H1 (cell line): ENCODE data around the gene STK16. TPM values are rescaled to one million over a fixed set of nuclear protein-coding genes. Genes with fewer than 3 reads are reported as not detected.

Source experiments
- CTCF ChIA-PET: fragments of 300-600 bp; sonication (Branson Sonifier 250); formaldehyde crosslinking; loops from one replicate; lab custom pipeline; 2021; ENCODE audit not compliant: partially characterized antibody; lab: Charles Lee
- POLR2A ChIA-PET: fragments of 300-600 bp; sonication (Branson Sonifier 250); formaldehyde crosslinking; loops from one replicate; lab custom pipeline; 2021; ENCODE audit warnings: inconsistent platforms; ENCODE audit not compliant: partially characterized antibody; lab: Charles Lee
- DNase-seq, 2 experiments: peaks; one replicate each; pipeline versions ENCODE4 v3.0.0 to v3.0.0-alpha.2; 2010 to 2022; ENCODE audit warnings: low spot score in 2 of 2, low read depth in 1 of 2, mixed read lengths in 1 of 2
- FAIRE-seq: peaks from 2 replicates; lab custom pipeline; 2011; peaks lifted over from hg19 to GRCh38; lab: Jason Lieb, UNC
- H2AFZ ChIP-seq: 2 replicates; pipeline ENCODE4 v1.8.1; 2012; ENCODE audit warnings: low read length, inconsistent platforms
- H2AK5ac ChIP-seq: 2 replicates; pipeline ENCODE4 v1.6.1; 2013; ENCODE audit warnings: low read depth, low read length
- H2BK120ac ChIP-seq: replicated peaks from 2 replicates; pipeline ENCODE3; 2013; ENCODE audit warnings: low read depth, low read length, inconsistent platforms
- H2BK12ac ChIP-seq: 2 replicates; pipeline ENCODE4 v1.6.1; 2013; ENCODE audit warnings: low read depth, low read length
- H2BK15ac ChIP-seq: 2 replicates; pipeline ENCODE4 v1.6.1; 2013; ENCODE audit warnings: low read length
- H2BK20ac ChIP-seq: 2 replicates; pipeline ENCODE4 v1.6.1; 2013; ENCODE audit warnings: low read length
- H2BK5ac ChIP-seq: 2 replicates; pipeline ENCODE4 v1.6.1; 2013; ENCODE audit warnings: low read depth, low read length
- H3K14ac ChIP-seq: 2 replicates; pipeline ENCODE4 v1.6.1; 2013; ENCODE audit warnings: inconsistent platforms; ENCODE audit not compliant: insufficient read length
- H3K18ac ChIP-seq: 2 replicates; pipeline ENCODE4 v1.6.1; 2013; ENCODE audit warnings: low read length; ENCODE audit errors: extremely low read depth
- H3K23ac ChIP-seq: 2 replicates; pipeline ENCODE4 v1.6.1; 2013; ENCODE audit warnings: inconsistent platforms; ENCODE audit not compliant: insufficient read length
- H3K23me2 ChIP-seq: 2 replicates; pipeline ENCODE4 v1.6.1; 2013; ENCODE audit warnings: low read depth, low read length
- H3K27ac ChIP-seq: 2 replicates; pipeline ENCODE4 v1.6.1; 2011; ENCODE audit warnings: low read depth, low read length, inconsistent platforms
- H3K27me3 ChIP-seq, 4 experiments: replicated peaks in 1 of 4; 1 replicate in 1 of 4; 2 replicates in 3 of 4; pipeline versions ENCODE4 v1.6.1 to v1.8.1; 2011 to 2013; ENCODE audit warnings: low read length in 3 of 4, mild to moderate bottlenecking in 3 of 4, inconsistent platforms in 2 of 4, mixed read lengths in 2 of 4, moderate library complexity in 1 of 4; ENCODE audit not compliant: control insufficient read depth in 3 of 4, insufficient read depth in 3 of 4; ENCODE audit errors: extremely low read depth in 1 of 4
- H3K36me3 ChIP-seq, 4 experiments: 2 replicates each; pipeline versions ENCODE4 v1.6.1 to v1.8.1; 2011 to 2013; ENCODE audit warnings: mild to moderate bottlenecking in 4 of 4, low read length in 3 of 4, moderate library complexity in 2 of 4, control low read depth in 1 of 4, inconsistent platforms in 1 of 4; ENCODE audit not compliant: insufficient read depth in 4 of 4, control insufficient read depth in 2 of 4
- H3K4ac ChIP-seq: replicated peaks from 2 replicates; pipeline ENCODE3; 2013; ENCODE audit warnings: low read length, low read depth, mixed read lengths, inconsistent platforms; ENCODE audit not compliant: insufficient read length
- H3K4me1 ChIP-seq, 4 experiments: replicated peaks in 1 of 4; 1 replicate in 1 of 4; 2 replicates in 3 of 4; pipeline versions ENCODE4 v1.6.1 to v1.8.1; 2011 to 2013; ENCODE audit warnings: low read length in 3 of 4, inconsistent platforms in 2 of 4, mixed read lengths in 1 of 4; ENCODE audit not compliant: insufficient read depth in 4 of 4, control insufficient read depth in 3 of 4
- H3K4me2 ChIP-seq, 2 experiments: 2 replicates each; pipeline versions ENCODE4 v1.6.1 to v1.8.1; 2011 to 2013; ENCODE audit warnings: low read depth in 2 of 2, low read length in 2 of 2, control low read depth in 1 of 2, inconsistent platforms in 1 of 2, mild to moderate bottlenecking in 1 of 2; ENCODE audit not compliant: insufficient read depth in 1 of 2
- H3K4me3 ChIP-seq, 4 experiments: fragments of 200-600, 300-600 bp in 1 of 4; sonication (generic), shearing (Covaris generic), sonication (Bioruptor Twin) in 1 of 4; 2 replicates each; pipeline versions ENCODE4 v1.5.1 to v1.8.1; 2011 to 2016; ENCODE audit warnings: low read length in 4 of 4, low read depth in 3 of 4, control low read depth in 2 of 4, inconsistent platforms in 2 of 4, mild to moderate bottlenecking in 2 of 4, mixed read lengths in 1 of 4, moderate library complexity in 1 of 4; ENCODE audit not compliant: insufficient read depth in 2 of 4; ENCODE audit errors: extremely low read depth in 1 of 4
- H3K56ac ChIP-seq: replicated peaks from 2 replicates; pipeline ENCODE3; 2013; ENCODE audit warnings: low read depth, mild to moderate bottlenecking, mixed read lengths, low read length, inconsistent platforms; ENCODE audit not compliant: insufficient read length
- H3K79me1 ChIP-seq: 2 replicates; pipeline ENCODE4 v1.6.1; 2013; ENCODE audit warnings: low read depth, low read length, control low read depth
- H3K79me2 ChIP-seq, 2 experiments: 2 replicates each; pipeline versions ENCODE4 v1.6.1 to v1.8.1; 2012 to 2013; ENCODE audit warnings: low read length in 2 of 2, mild to moderate bottlenecking in 2 of 2, inconsistent platforms in 1 of 2; ENCODE audit not compliant: insufficient read depth in 2 of 2, control insufficient read depth in 1 of 2
- H3K9ac ChIP-seq, 4 experiments: replicated peaks in 1 of 4; 1 replicate in 1 of 4; 2 replicates in 3 of 4; pipeline versions ENCODE4 v1.6.1 to v1.8.1; 2011 to 2013; ENCODE audit warnings: low read depth in 3 of 4, low read length in 3 of 4, control low read depth in 2 of 4, mild to moderate bottlenecking in 2 of 4, moderate library complexity in 2 of 4, inconsistent platforms in 1 of 4; ENCODE audit errors: extremely low read depth in 1 of 4
- H3K9me3 ChIP-seq, 2 experiments: 2 replicates each; pipeline versions ENCODE4 v1.6.1 to v1.8.1; 2012 to 2013; ENCODE audit warnings: mild to moderate bottlenecking in 2 of 2, moderate library complexity in 2 of 2, control low read depth in 1 of 2, inconsistent platforms in 1 of 2, low read depth in 1 of 2, low read length in 1 of 2, mixed read lengths in 1 of 2; ENCODE audit not compliant: insufficient read depth in 2 of 2
- H4K20me1 ChIP-seq, 2 experiments: replicated peaks in 1 of 2; 2 replicates each; pipeline versions ENCODE3 to v1.8.1; 2011 to 2013; ENCODE audit warnings: inconsistent platforms in 2 of 2, low read length in 2 of 2, mild to moderate bottlenecking in 1 of 2; ENCODE audit not compliant: insufficient read depth in 2 of 2, control insufficient read depth in 1 of 2
- H4K5ac ChIP-seq: 2 replicates; pipeline ENCODE4 v1.6.1; 2013; ENCODE audit warnings: low read length, low read depth, mixed read lengths, inconsistent platforms; ENCODE audit not compliant: insufficient read length
- H4K8ac ChIP-seq: 2 replicates; pipeline ENCODE4 v1.8.0; 2013; ENCODE audit warnings: mild to moderate bottlenecking, moderate library complexity, low read length, inconsistent platforms; ENCODE audit not compliant: insufficient read depth; ENCODE audit errors: extremely low read depth
- H4K91ac ChIP-seq: replicated peaks from 2 replicates; pipeline ENCODE3; 2013; ENCODE audit warnings: low read length, mixed read lengths, inconsistent platforms; ENCODE audit not compliant: insufficient read length
- BACH1 ChIP-seq: IDR thresholded peaks from 2 replicates; pipeline ENCODE4 v1.6.1; 2012; ENCODE audit warnings: low read length, improper control_type of control experiment
- BCL11A ChIP-seq, 2 experiments: IDR thresholded peaks; one replicate each; pipeline ENCODE4 v1.6.1; 2011; ENCODE audit warnings: low read depth in 2 of 2, low read length in 2 of 2, mild to moderate bottlenecking in 2 of 2
- BRCA1 ChIP-seq: IDR thresholded peaks from 2 replicates; pipeline ENCODE4 v1.6.1; 2012; ENCODE audit warnings: low read depth, low read length, improper control_type of control experiment
- CREB1 ChIP-seq: IDR thresholded peaks from 2 replicates; pipeline ENCODE4 v1.6.1; 2012; ENCODE audit warnings: inconsistent platforms
- GABPA ChIP-seq: IDR thresholded peaks from 2 replicates; pipeline ENCODE4 v1.6.1; 2011; ENCODE audit warnings: mild to moderate bottlenecking, low read length, moderate library complexity, borderline replicate concordance; ENCODE audit not compliant: insufficient read depth
- JUND ChIP-seq: IDR thresholded peaks from 2 replicates; pipeline ENCODE4 v1.6.1; 2011; ENCODE audit warnings: mild to moderate bottlenecking, improper control_type of control experiment, low read length
- MAFK ChIP-seq: IDR thresholded peaks from 2 replicates; pipeline ENCODE4 v1.6.1; 2012; ENCODE audit warnings: low read depth, mild to moderate bottlenecking, improper control_type of control experiment, low read length
- MAX ChIP-seq: IDR thresholded peaks from 2 replicates; pipeline ENCODE4 v1.6.1; 2012; ENCODE audit warnings: inconsistent platforms
- NANOG ChIP-seq: IDR thresholded peaks from 2 replicates; pipeline ENCODE4 v1.6.1; 2011; ENCODE audit warnings: low read length, low read depth, mild to moderate bottlenecking, inconsistent platforms; ENCODE audit not compliant: insufficient read depth, poor library complexity, severe bottlenecking
- NRF1 ChIP-seq: IDR thresholded peaks from 2 replicates; pipeline ENCODE4 v1.6.1; 2011; ENCODE audit warnings: mild to moderate bottlenecking, low read depth, low read length, improper control_type of control experiment
- WGBS, 2 experiments: shearing (Covaris generic) in 1 of 2; methylation state at CpG; one replicate each; pipeline versions ENCODE4 v1.1.6 to v1.1.7; 2013 to 2015; ENCODE audit warnings: low lambda C conversion rate in 2 of 2, mixed read lengths in 2 of 2, inconsistent platforms in 1 of 2, low coverage in 1 of 2, missing lambda C conversion rate in 1 of 2; ENCODE audit not compliant: insufficient replicate concordance in 2 of 2, insufficient coverage in 1 of 2, insufficient read length in 1 of 2; ENCODE audit errors: extremely low coverage in 1 of 2, missing lambda C conversion rate in 1 of 2; 5-methylcytosine and 5-hydroxymethylcytosine counted together
- polyA plus RNA-seq, 7 experiments: library from polyadenylated mRNA; depleted of rRNA in 3 of 7; stranded (reverse) in 5 of 7; unstranded in 2 of 7; fragments of >200 nt in 5 of 7; fragments of 200-250 nt in 2 of 7; gene quantifications; 1 replicate in 5 of 7; 2 replicates in 1 of 7; 4 replicates in 1 of 7; pipeline versions ENCODE4 v1.2.1 to v1.2.3, GENCODE V29; 2011 to 2013; ENCODE audit warnings: missing spikeins in 2 of 7, mixed read lengths in 2 of 7
- total RNA-seq: library from RNA; stranded (reverse); fragmentation: NEBNext Ultra II Directional; extraction: Animal tissue kit (Norgen Biotek cat#: 25700); gene quantifications from 2 replicates; pipeline ENCODE4 v1.2.1, GENCODE V29; 2021
- TF ChIP-seq, protein P1 (sequence below): IDR thresholded peaks from 2 replicates; pipeline ENCODE4 v1.6.1; 2012; ENCODE audit warnings: inconsistent platforms
- TF ChIP-seq, protein P2 (sequence below): IDR thresholded peaks from 2 replicates; pipeline ENCODE4 v1.6.1; 2011; ENCODE audit warnings: low read depth, mild to moderate bottlenecking, low read length; ENCODE audit not compliant: insufficient read depth

Gene STK16
- total and polyA plus RNA-seq, 2 of the 8 experiments (the other 6 are each of a cell fraction or from before 2014, with no cell fraction given) = 21.3 to 51.4 TPM

GRCh38 chr2:219268294-219268693, 23.0 kb downstream of the STK16 start:
- no peak overlapping the region for H3K23ac ChIP-seq
- H3K23me2 ChIP-seq = no peaks in the 10 kb centered on the region
- H3K27me3 ChIP-seq = peaks cover 0 to 3% (median 0%) of the 10 kb centered on the region in 4 experiments; a peak in 2 of 7 replicates
- DNase-seq (no peak), FAIRE-seq (no peak)
- H2BK120ac ChIP-seq = no peak overlapping the region
- H3K9me3 ChIP-seq = no peaks in the 10 kb centered on the region
- H3K79me1 ChIP-seq = no peaks in the 10 kb centered on the region
- H2BK12ac ChIP-seq = no peak overlapping the region
- H3K18ac ChIP-seq = no peak overlapping the region
- ChIA-PET POLR2A (no interaction called here), CTCF (interaction anchor here (1.0 to 4.9 kb wide), 3 partner anchors 9 to 39 kb away, joined by 3 to 25 read pairs (median 6); partner anchors contain the start of genes ANKZF1, ATG9A and DNAJB2)
- 80% methylated on average over 2 of the region's 2 CpGs; no CpG with 5 or more reads in 1 of the 2 experiments for WGBS, 2 experiments
- no peak overlapping the region for H4K5ac ChIP-seq
- no peak overlapping the region for H3K9ac ChIP-seq
- no peak overlapping the region for H2BK15ac ChIP-seq
- no peak overlapping the region for H3K56ac ChIP-seq
- no peak overlapping the region for H2AK5ac ChIP-seq
- no peak overlapping the region for H3K4me3 ChIP-seq
- H3K4me2 ChIP-seq = no peak overlapping the region
- H4K8ac ChIP-seq = no peak overlapping the region
- no peaks in the 10 kb centered on the region for H3K79me2 ChIP-seq
- no peak overlapping the region for H3K4ac ChIP-seq
- no peak overlapping the region for H2AFZ ChIP-seq
- no peak overlapping the region for H2BK20ac ChIP-seq
- no peaks in the 10 kb centered on the region for H4K20me1 ChIP-seq
- H3K14ac ChIP-seq = no peak overlapping the region
- no peaks in the 10 kb centered on the region for H3K36me3 ChIP-seq
- H2BK5ac ChIP-seq = no peak overlapping the region
- no peaks in the 10 kb centered on the region for H3K4me1 ChIP-seq
- no peak overlapping the region for H4K91ac ChIP-seq
- no peak overlapping the region for H3K27ac ChIP-seq
- TF ChIP-seq CREB1 = no peak
- TF ChIP-seq, protein P1, sequence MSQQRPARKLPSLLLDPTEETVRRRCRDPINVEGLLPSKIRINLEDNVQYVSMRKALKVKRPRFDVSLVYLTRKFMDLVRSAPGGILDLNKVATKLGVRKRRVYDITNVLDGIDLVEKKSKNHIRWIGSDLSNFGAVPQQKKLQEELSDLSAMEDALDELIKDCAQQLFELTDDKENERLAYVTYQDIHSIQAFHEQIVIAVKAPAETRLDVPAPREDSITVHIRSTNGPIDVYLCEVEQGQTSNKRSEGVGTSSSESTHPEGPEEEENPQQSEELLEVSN = no peak
- no peak for TF ChIP-seq MAFK
- no peak for TF ChIP-seq BACH1
- TF ChIP-seq, protein P2, sequence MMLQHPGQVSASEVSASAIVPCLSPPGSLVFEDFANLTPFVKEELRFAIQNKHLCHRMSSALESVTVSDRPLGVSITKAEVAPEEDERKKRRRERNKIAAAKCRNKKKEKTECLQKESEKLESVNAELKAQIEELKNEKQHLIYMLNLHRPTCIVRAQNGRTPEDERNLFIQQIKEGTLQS = no peak
- TF ChIP-seq NANOG = no peak
- no peak for TF ChIP-seq GABPA
- TF ChIP-seq BCL11A (IDR thresholded peaks at IDR 0.05; ENCODE audit: low read depth in 2 of 2, low read length in 2 of 2) = no peak
- TF ChIP-seq BRCA1 = no peak
- no peak for TF ChIP-seq JUND
- TF ChIP-seq MAX = no peak
- no peak for TF ChIP-seq NRF1
